C4-2B (cell line): Measurements from ENCODE around the gene DNAH1.

Experiments
- ZFX ChIP-seq: fragments of 450-650 bp; IDR thresholded peaks from 2 replicates; pipeline ENCODE4 v1.6.1; 2017
- TF ChIP-seq, protein P1 (sequence below): fragments of 450-650 bp; conservative IDR thresholded peaks from 2 replicates; pipeline ENCODE4 v1.5.1; 2017; ENCODE audit warnings: mild to moderate bottlenecking

DNA sequence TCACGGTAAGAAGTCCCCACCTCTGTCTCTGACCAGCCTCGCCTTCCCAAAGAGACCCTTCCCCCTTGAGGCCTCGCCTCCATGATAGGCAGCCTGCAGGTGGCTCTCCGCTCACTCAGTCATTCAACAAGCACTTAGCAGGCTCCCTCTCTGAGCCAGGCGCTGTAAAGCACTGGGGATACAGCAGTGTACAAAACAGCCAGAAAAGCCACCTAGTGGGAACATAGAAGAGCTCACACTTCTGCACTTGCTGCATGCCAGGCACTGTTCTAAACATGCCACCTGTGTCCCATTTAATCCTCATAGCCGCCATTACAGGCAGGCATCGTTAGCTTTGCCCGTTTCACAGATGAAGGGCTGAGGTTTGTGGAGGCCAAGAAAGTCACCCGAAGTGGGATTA lies 72.8 kb downstream of the DNAH1 start:
- TF ChIP-seq, protein P1, sequence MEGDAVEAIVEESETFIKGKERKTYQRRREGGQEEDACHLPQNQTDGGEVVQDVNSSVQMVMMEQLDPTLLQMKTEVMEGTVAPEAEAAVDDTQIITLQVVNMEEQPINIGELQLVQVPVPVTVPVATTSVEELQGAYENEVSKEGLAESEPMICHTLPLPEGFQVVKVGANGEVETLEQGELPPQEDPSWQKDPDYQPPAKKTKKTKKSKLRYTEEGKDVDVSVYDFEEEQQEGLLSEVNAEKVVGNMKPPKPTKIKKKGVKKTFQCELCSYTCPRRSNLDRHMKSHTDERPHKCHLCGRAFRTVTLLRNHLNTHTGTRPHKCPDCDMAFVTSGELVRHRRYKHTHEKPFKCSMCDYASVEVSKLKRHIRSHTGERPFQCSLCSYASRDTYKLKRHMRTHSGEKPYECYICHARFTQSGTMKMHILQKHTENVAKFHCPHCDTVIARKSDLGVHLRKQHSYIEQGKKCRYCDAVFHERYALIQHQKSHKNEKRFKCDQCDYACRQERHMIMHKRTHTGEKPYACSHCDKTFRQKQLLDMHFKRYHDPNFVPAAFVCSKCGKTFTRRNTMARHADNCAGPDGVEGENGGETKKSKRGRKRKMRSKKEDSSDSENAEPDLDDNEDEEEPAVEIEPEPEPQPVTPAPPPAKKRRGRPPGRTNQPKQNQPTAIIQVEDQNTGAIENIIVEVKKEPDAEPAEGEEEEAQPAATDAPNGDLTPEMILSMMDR = no peak
- TF ChIP-seq ZFX = no peak
